HG03378 (cell line): Measurements from ENCODE around the gene LSM10.

Source experiments
- ATAC-seq: cut with Tn5 transposase; IDR thresholded peaks from one replicate; pipeline ENCODE4 v1.9.1; 2021; ENCODE audit warnings: mild to moderate bottlenecking, moderate library complexity; ENCODE audit not compliant: unreplicated experiment

The LSM10 gene

DNA sequence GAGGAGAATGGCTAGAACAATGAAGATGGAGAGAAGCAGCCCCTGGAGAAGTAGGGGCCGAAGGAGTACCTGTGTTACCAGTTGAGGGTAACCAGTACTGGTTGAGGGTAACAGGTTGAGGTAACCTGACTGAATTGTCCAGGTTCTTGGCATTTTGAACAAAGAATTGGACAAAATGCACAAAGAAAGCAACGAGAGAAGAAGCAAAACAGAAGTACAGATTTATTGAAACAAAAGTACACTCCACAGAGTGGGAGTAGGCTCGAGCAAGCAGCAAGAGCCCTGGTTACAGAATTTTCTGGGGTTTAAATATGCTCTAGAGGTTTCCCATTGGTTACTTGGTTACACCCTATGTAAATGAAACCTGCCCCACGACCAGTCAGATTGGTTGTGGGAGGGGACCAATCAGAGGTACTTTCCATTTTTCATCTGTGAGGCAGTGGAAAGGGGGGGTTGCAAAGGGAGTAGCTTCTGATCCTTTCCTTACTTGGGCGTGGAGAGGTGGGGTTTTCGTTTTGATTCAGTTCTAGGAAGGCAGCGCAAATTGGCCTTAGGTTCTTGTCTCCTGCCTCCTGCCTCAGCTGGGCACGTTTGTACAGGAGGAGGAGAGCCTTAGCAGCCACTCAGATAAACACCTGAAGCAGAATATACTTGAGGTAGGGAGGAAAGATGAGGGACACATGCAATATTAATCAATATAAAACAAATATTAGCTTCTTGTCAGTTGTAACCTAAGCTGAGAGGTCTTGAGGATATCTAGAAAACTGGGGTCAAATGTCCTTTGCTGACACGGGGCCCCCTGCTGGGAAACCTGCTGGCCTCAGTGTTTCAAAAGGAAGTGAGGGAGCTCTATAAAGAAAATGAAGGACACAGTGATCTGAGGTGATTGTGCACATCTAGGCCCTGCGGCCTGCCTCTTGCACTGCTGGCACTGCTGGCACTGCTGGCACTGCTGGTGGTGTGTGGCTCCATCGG, 14.3 kb upstream of the LSM10 start:
- no peak for ATAC-seq

- no peak for ATAC-seq
Measured at GRCh38 chr1:36408479-36408878, 10.8 kb upstream of the LSM10 start.

DNA sequence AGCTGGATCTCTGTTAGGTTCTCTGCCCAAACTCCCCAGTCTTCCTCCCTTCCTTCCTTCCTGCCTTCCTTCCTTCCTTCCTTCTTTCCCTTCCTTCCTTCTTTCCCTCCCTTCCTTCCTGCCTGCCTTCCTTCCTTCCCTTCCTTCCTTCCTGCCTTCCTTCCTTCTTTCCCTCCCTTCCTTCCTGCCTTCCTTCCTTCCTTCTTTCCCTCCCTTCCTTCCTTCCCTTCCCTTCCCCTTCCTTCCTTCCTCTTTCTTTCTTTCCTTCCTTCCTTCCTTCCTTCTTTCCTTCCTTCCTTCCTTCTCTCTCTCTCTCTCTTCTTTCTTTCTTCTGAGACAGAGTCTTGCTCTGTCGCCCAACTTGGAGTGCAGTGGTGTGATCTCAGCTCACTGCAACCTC, 8.7 kb upstream of the LSM10 start:
- ATAC-seq: no peak

DNA sequence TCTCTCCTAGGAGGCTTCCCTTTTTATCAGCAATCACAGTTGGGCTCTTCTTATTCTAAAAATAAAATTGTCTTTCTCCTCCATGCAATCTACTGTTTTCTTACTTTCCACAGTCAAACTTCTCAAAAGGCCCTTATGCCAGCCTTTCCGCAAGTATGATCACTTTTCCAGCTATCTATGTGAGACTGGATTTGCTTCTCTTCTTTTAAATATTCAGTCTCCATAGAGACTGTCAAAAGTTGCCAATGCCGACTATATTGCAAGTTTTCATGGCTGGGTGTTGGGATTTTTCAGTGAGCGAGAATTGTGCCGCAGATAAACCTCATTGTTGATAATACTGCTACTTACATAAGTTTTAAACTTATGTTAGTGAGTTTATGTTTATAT, 4.8 kb upstream of the LSM10 start:
- no peak for ATAC-seq

GRCh38 chr1:36401602-36402503, 4.1 kb upstream of the LSM10 start:
- no peak for ATAC-seq

GRCh38 chr1:36400825-36401601, 3.3 kb upstream of the LSM10 start:
- no peak for ATAC-seq

GRCh38 chr1:36400514-36400824, 2.8 kb upstream of the LSM10 start:
- no peak for ATAC-seq

DNA sequence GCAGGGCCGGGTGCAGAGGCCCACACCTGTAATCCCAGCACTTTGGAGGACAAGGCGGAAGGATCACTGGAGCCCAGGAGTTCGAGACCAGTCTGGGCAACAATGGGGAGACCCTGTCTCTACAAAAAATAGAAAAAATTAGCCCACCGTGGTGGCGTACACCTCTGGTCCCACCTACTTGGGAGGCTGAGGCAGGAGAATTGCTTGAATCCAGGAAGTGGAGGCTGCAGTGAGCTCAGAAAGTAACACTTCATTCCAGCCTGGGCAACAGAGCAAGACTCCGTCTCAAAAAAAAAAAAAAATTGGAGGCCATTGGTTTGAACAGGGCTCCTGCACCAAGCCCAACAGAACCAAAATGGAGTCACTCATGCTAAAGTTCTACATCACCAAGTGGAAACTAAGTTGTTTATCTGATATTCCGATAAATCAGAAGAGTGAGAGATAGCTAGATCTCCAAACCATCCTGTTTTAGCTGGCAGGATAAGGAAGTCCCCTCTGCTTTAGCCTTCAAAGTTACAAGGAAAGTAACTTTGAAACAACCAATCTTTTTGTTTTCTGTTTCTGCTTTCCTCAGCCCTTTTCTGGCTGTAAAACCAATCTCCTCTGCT, 766 bp upstream of the LSM10 start:
- ATAC-seq: no peak

GRCh38 chr1:36397083-36397377, 678 bp downstream of the LSM10 start:
- ATAC-seq: peak; percentile 24

DNA sequence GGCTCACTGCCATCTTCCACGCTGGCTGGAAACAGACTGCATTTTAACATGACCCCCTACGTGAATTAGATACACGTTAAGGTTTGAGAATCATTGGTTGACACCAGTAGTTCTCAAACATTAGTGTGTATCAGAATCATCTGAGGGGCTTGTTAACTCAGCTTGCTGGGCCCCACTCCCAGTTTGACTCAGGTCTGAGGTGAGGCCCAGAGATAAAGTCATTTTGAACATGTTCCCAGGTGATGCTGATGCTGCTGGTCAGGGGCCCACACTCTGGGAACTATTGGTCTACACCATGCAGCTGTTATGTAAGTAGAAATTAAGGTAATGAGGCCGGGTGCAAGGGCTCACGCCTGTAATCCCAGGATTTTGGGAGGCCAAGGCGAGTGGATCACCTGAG, 1.3 kb downstream of the LSM10 start:
- no peak for ATAC-seq

DNA sequence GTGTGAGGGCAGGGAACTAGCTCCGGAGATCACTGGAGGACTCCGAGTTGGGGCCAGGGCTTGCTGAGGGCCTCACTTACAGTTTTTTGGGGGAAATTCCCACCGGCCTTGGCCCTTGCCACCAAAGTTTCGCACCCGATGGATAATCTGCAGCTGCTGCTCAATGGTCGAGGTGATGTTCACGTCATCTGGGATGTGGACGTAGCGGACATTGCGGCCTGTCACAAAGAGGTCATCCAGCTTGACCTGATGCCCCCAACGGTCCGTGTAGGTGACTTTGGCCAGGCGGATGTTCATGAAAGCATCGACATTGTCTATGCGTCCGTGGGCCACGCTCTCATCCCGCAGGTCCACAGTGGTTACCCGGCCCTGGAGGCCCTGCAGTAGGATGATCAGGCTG, 4.0 kb downstream of the LSM10 start:
- no peak for ATAC-seq

DNA sequence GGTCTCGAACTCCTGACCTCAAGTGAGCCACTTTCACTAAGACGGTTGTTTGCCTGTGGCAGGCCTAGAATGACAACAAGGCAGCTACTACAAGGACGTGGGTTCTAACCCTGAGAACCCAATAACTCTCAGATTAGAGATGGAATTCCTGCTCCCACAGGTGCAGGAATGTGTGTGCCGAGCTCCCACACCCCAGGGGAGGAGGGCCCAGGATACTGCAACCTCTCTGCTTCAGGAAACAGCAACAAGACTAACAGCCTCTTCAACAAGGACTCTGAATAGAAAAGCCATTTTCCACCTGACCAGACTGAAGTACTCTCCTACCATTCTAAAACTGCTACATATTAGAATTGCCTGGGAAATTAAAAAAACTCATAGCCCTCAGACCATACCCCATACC, 4.9 kb downstream of the LSM10 start:
- no peak for ATAC-seq

- ATAC-seq: no peak
Measured at GRCh38 chr1:36391271-36391670, 6.4 kb downstream of the LSM10 start.

- no peak for ATAC-seq
Measured at GRCh38 chr1:36390411-36390810, 7.3 kb downstream of the LSM10 start.

DNA sequence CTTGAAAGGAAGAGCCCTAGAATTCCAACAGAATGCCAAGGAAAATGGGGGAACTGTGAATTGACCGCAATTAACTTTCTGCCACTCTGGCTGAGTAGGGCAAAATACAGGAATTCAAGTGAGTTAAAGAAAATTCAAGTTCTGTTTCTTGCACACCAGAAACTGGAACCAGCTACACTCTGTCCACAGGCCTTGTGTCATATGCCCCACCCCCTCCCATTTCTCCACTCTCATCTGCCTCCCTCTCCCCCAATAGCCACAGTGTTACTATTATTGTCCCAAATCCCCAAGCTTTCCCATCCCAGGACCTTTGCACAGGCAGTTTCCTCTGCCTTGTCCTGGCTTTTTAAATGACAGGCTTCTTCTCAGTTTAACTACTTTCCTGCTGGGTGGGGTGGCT, 7.7 kb downstream of the LSM10 start:
- no peak for ATAC-seq

GRCh38 chr1:36389261-36389660, 8.4 kb downstream of the LSM10 start:
- ATAC-seq: no peak

DNA sequence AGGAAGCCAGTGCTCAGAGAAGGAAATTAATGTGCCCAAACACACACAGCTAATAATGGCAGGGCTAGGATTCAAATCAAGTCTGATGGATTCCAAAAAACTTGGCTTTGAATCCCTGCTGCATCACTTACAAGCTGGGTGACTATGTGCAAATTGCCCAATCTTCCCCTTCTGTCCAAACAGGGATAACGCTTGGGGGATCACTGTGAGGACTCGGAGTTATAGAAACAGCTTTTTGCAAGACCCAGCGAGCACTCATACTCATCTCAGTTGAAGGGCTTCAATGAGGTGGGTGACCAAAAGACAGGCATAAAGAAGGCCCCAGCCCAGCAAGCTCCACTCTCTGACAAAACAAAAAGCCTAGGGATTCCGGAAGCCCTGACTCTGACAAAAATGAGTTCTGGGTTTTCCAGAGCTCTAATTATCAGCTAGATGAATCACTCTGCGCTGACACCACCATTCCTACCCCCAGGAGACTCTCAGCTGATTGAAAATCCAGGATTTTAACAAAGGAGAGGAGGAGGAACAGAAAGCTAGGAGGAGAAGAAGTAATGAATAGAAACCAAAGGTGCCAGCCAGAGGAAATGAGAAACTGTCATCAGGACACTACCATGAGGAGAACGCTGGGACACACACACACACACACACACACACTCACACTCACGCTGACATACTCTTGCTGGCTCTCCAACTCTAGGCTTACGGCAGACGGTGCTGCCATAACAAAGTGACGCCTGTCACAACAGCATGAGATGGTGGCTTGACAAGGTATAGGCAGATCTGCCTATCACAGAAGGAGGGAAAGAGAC, 10.4 kb downstream of the LSM10 start:
- no peak for ATAC-seq

- ATAC-seq: peak; percentile 43
Measured at GRCh38 chr1:36386265-36387140, 11.2 kb downstream of the LSM10 start.
